ENCODE results near the gene VPS52.

Gene VPS52

GRCh38 chr6:33299237-33299944 lies 27.7 kb upstream of the VPS52 start:
- ChIA-PET POLR2A (interaction anchor here (0.6 to 3.6 kb wide), 23 partner anchors 8 to 328 kb away, joined by 3 to 57 read pairs (median 7); partner anchors contain the start of genes B3GALT4, PFDN6, PHF1 and RPS18), CTCF (interaction anchor here (0.7 to 1.9 kb wide), 19 partner anchors 10 to 269 kb away, joined by 3 to 53 read pairs (median 5); partner anchors contain the start of genes B3GALT4, PFDN6, TAPBP and WDR46)
- Histone ChIP-seq H3K27ac (ENCODE audit: extremely low read depth, low read depth, low read length) (peak overlapping the region; percentile 91), H3K36me3 (ENCODE audit: control insufficient read depth in 2 of 2, insufficient read depth in 1 of 2, low read length in 2 of 2) (peaks cover 7 to 32% of the 10 kb centered on the region in 2 experiments; a peak in 2 of 3 replicates), H3K4me3 (ENCODE audit: low read depth, low read length) (peak overlapping the region; percentile 74), H3K9me3 (ENCODE audit: control insufficient read depth, insufficient read depth, low read depth, low read length) (no peaks in the 10 kb centered on the region), H3K4me1 (ENCODE audit: control insufficient read depth, insufficient read depth, low read length) (no peaks in the 10 kb centered on the region)
- TF ChIP-seq ZNF362 (tag by site-specific recombination; IDR thresholded peaks at IDR 0.05) (no peak), MEIS1 (CRISPR knock-in tag; IDR thresholded peaks at IDR 0.05; ENCODE audit: borderline replicate concordance) (no peak), ZNF239 (tag by site-specific recombination; IDR thresholded peaks at IDR 0.05) (no peak), ZNF837 (tag by site-specific recombination; IDR thresholded peaks at IDR 0.05) (no peak), ZNF394 (tag by site-specific recombination; IDR thresholded peaks at IDR 0.05; ENCODE audit: borderline replicate concordance) (peak; percentile 88; the same call in 1 of the 2 replicates), ZNF132 (tag by site-specific recombination; IDR thresholded peaks at IDR 0.05; ENCODE audit: borderline replicate concordance) (no peak), ZNF677 (tag by site-specific recombination; IDR thresholded peaks at IDR 0.05) (no peak), KLF10 (tag by site-specific recombination; IDR thresholded peaks at IDR 0.05) (peak; percentile 95), ZNF792 (tag by site-specific recombination; IDR thresholded peaks at IDR 0.05) (no peak), ZNF626 (tag by site-specific recombination; IDR thresholded peaks at IDR 0.05) (no peak), KLF17 (tag by site-specific recombination; IDR thresholded peaks at IDR 0.05) (no peak), SCRT1 (tag by site-specific recombination; IDR thresholded peaks at IDR 0.05; ENCODE audit: borderline replicate concordance) (no peak), SP2 (tag by site-specific recombination; IDR thresholded peaks at IDR 0.05) (peak; percentile 90), SP7 (tag by site-specific recombination; IDR thresholded peaks at IDR 0.05) (peak; percentile 76), PRDM2 (tag by site-specific recombination; IDR thresholded peaks at IDR 0.05; ENCODE audit: borderline replicate concordance) (no peak), ZNF549 (tag by site-specific recombination; IDR thresholded peaks at IDR 0.05) (no peak), ZNF645 (tag by site-specific recombination; IDR thresholded peaks at IDR 0.05) (no peak), ZNF214 (tag by site-specific recombination; IDR thresholded peaks at IDR 0.05; ENCODE audit: borderline replicate concordance) (no peak), ZNF785 (tag by site-specific recombination; IDR thresholded peaks at IDR 0.05) (no peak), MZF1 (tag by site-specific recombination; IDR thresholded peaks at IDR 0.05; ENCODE audit: borderline replicate concordance) (peak; percentile 64; the same call in 1 of the 2 replicates), ZBTB49 (tag by site-specific recombination; IDR thresholded peaks at IDR 0.05; ENCODE audit: low read depth) (no peak), ZNF510 (tag by site-specific recombination; IDR thresholded peaks at IDR 0.05; ENCODE audit: insufficient replicate concordance) (no peak), ZBTB20 (tag by site-specific recombination; IDR thresholded peaks at IDR 0.05) (peak; percentile 67), ZNF19 (tag by site-specific recombination; IDR thresholded peaks at IDR 0.05; ENCODE audit: low read depth) (no peak)
